Hepatocyte (in vitro differentiated cells): ENCODE data around the gene C20orf96. TPM values are rescaled to one million over a fixed set of nuclear protein-coding genes. Genes with fewer than 3 reads are reported as not detected.

Experiments
- DNase-seq: peaks from one replicate; pipeline ENCODE4 v3.0.0-alpha.2; 2016; ENCODE audit warnings: low spot score
- H2AFZ ChIP-seq: fragments of 200-600 bp; sonication (generic); 2 replicates; pipeline ENCODE4 v1.6.0; 2016; ENCODE audit warnings: antibody characterized with exemption, mild to moderate bottlenecking
- H3K27ac ChIP-seq: fragments of 200-600 bp; sonication (generic); 2 replicates; pipeline ENCODE4 v1.5.1; 2016; ENCODE audit warnings: mild to moderate bottlenecking
- H3K27me3 ChIP-seq: fragments of 200-600 bp; sonication (generic); 2 replicates; pipeline ENCODE4 v1.6.1; 2016
- H3K36me3 ChIP-seq: fragments of 200-600 bp; sonication (generic); replicated peaks from 2 replicates; pipeline ENCODE4 v1.5.1; 2016; ENCODE audit warnings: low read depth; ENCODE audit not compliant: insufficient read depth
- H3K4me1 ChIP-seq: fragments of 200-600 bp; sonication (generic); 2 replicates; pipeline ENCODE4 v1.5.1; 2016; ENCODE audit warnings: mild to moderate bottlenecking, moderate library complexity; ENCODE audit not compliant: insufficient read depth
- H3K4me2 ChIP-seq: fragments of 200-600 bp; sonication (generic); 2 replicates; pipeline ENCODE4 v1.6.0; 2016
- H3K4me3 ChIP-seq: fragments of 200-600 bp; sonication (generic); 2 replicates; pipeline ENCODE4 v1.5.1; 2016; ENCODE audit warnings: mild to moderate bottlenecking
- H3K79me2 ChIP-seq: fragments of 200-600 bp; sonication (generic); 2 replicates; pipeline ENCODE4 v1.6.0; 2017; ENCODE audit warnings: mild to moderate bottlenecking
- H3K9me2 ChIP-seq: fragments of 200-600 bp; sonication (generic); replicated peaks from 2 replicates; pipeline ENCODE4 v1.6.0; 2017; ENCODE audit warnings: mild to moderate bottlenecking; ENCODE audit not compliant: insufficient read depth
- H3K9me3 ChIP-seq: fragments of 200-600 bp; sonication (generic); 2 replicates; pipeline ENCODE4 v1.5.1; 2016; ENCODE audit warnings: low read depth, mild to moderate bottlenecking
- H4K20me1 ChIP-seq: fragments of 200-600 bp; sonication (generic); 2 replicates; pipeline ENCODE4 v1.6.0; 2016; ENCODE audit warnings: mild to moderate bottlenecking; ENCODE audit not compliant: insufficient read depth, poor library complexity, severe bottlenecking
- CTCF ChIP-seq: fragments of 200-600 bp; sonication (generic); IDR thresholded peaks from 2 replicates; pipeline ENCODE4 v1.5.1; 2016; ENCODE audit warnings: antibody characterized with exemption, mild to moderate bottlenecking; ENCODE audit not compliant: poor library complexity
- EZH2 ChIP-seq: fragments of 200-600 bp; sonication (generic); IDR thresholded peaks from 2 replicates; pipeline ENCODE4 v1.6.1; 2016; ENCODE audit warnings: antibody characterized with exemption, mild to moderate bottlenecking, borderline replicate concordance
- EZH2phosphoT487 ChIP-seq: fragments of 200-600 bp; sonication (generic); IDR thresholded peaks from one replicate; pipeline ENCODE4 v1.6.1; 2018; ENCODE audit warnings: antibody characterized with exemption, mild to moderate bottlenecking, low read depth, moderate library complexity; ENCODE audit not compliant: unreplicated experiment, severe bottlenecking
- WGBS: methylation state at CpG from one replicate; pipeline ENCODE4 v1.1.6; 2016; ENCODE audit warnings: low lambda C conversion rate; ENCODE audit errors: missing lambda C conversion rate; 5-methylcytosine and 5-hydroxymethylcytosine counted together
- polyA plus RNA-seq: library from polyadenylated mRNA; unstranded; fragments of >200 nt; fragmentation: Nextera tagmentation; extraction: Ambion mirVana; gene quantifications from 2 replicates; pipeline ENCODE4 v1.2.1, GENCODE V29; 2016
- total RNA-seq: library from RNA; depleted of rRNA; stranded (reverse); fragments of >200 nt; gene quantifications from 2 replicates; pipeline ENCODE4 v1.2.3, GENCODE V29; 2014

Gene C20orf96
- total and polyA plus RNA-seq, 2 experiments from 2014 or later, result 3.5 to 10.6 TPM

- Histone ChIP-seq H3K9me2 (no peaks in the 10 kb centered on the region), H3K27me3 (no peaks in the 10 kb centered on the region), H4K20me1 (no peaks in the 10 kb centered on the region), H3K4me3 (no peak overlapping the region), H3K4me2 (no peak overlapping the region), H2AFZ (no peak overlapping the region), H3K9me3 (no peaks in the 10 kb centered on the region), H3K79me2 (no peaks in the 10 kb centered on the region), H3K27ac (no peak overlapping the region), H3K36me3 (no peaks in the 10 kb centered on the region), H3K4me1 (no peaks in the 10 kb centered on the region)
- no peak for DNase-seq
- no peak for TF ChIP-seq EZH2
- TF ChIP-seq CTCF, result no peak
- TF ChIP-seq EZH2phosphoT487, result no peak
- 93% methylated on average over 5 of the region's 5 CpGs for WGBS
Observed at GRCh38 chr20:270517-270916, 20.0 kb downstream of the C20orf96 start.

- H3K9me2 ChIP-seq, result no peaks in the 10 kb centered on the region
- H3K27ac ChIP-seq, result no peak overlapping the region
- H3K27me3 ChIP-seq, result no peaks in the 10 kb centered on the region
- H3K9me3 ChIP-seq, result no peaks in the 10 kb centered on the region
- H3K4me1 ChIP-seq, result no peaks in the 10 kb centered on the region
- 15% methylated on average over 43 of the region's 43 CpGs for whole genome bisulfite sequencing
- TF ChIP-seq EZH2phosphoT487 (no peak), EZH2 (no peak), CTCF (peak; percentile 97)
- DNase-seq, result peak; percentile 93
- H4K20me1 ChIP-seq, result no peaks in the 10 kb centered on the region
- peak overlapping the region; percentile 25 for H3K4me3 ChIP-seq
- no peaks in the 10 kb centered on the region for H3K36me3 ChIP-seq
- peak overlapping the region; percentile 85 for H3K4me2 ChIP-seq
- no peaks in the 10 kb centered on the region for H3K79me2 ChIP-seq
- H2AFZ ChIP-seq, result peak overlapping the region; percentile 88
Observed at GRCh38 chr20:266596-267562, 23.7 kb downstream of the C20orf96 start.

- Histone ChIP-seq H2AFZ (no peak overlapping the region), H3K9me2 (no peaks in the 10 kb centered on the region), H3K27ac (no peak overlapping the region), H3K27me3 (no peaks in the 10 kb centered on the region), H3K4me1 (no peaks in the 10 kb centered on the region), H3K4me2 (no peak overlapping the region), H3K36me3 (no peaks in the 10 kb centered on the region), H3K79me2 (no peaks in the 10 kb centered on the region), H4K20me1 (no peaks in the 10 kb centered on the region), H3K4me3 (no peak overlapping the region), H3K9me3 (no peaks in the 10 kb centered on the region)
- 90% methylated on average over 13 of the region's 13 CpGs for WGBS
- DNase-seq, result no peak
- TF ChIP-seq CTCF, result no peak
- TF ChIP-seq EZH2, result no peak
- TF ChIP-seq EZH2phosphoT487, result no peak
Observed at GRCh38 chr20:263701-264100, 26.8 kb downstream of the C20orf96 start.
